Transverse colon (tissue), 4 donors: Measurements from ENCODE around the gene TIPARP.

Experiments
- EP300 ChIP-seq: sonication (generic); formaldehyde crosslinking; IDR thresholded peaks from one replicate; pipeline ENCODE4 v1.6.1; 2017; ENCODE audit warnings: antibody characterized with exemption, low read depth
- POLR2A ChIP-seq: fragments of 450-650 bp; IDR thresholded peaks from one replicate; pipeline ENCODE4 v1.6.1; 2016; ENCODE audit warnings: antibody characterized with exemption, mild to moderate bottlenecking, moderate library complexity
- POLR2AphosphoS5 ChIP-seq, 3 donors: sonication (generic); formaldehyde crosslinking; IDR thresholded peaks; one replicate each; pipeline ENCODE4 v1.6.1; 2016; ENCODE audit warnings: antibody characterized with exemption in 3 of 3
- TF ChIP-seq, protein P1 (sequence below), 5 experiments: fragments of 200-600 bp in 3 of 5; fragments of 450-650 bp in 2 of 5; sonication (generic) in 3 of 5; IDR thresholded peaks; 1 replicate in 2 of 5; 2 replicates in 3 of 5; pipeline ENCODE4 v1.5.1; 2016 to 2017; ENCODE audit warnings: antibody characterized with exemption in 5 of 5, inconsistent platforms in 3 of 5, mild to moderate bottlenecking in 2 of 5, moderate library complexity in 1 of 5

GRCh38 chr3:156685198-156685597 lies 10.8 kb downstream of the TIPARP start:
- TF ChIP-seq, protein P1, sequence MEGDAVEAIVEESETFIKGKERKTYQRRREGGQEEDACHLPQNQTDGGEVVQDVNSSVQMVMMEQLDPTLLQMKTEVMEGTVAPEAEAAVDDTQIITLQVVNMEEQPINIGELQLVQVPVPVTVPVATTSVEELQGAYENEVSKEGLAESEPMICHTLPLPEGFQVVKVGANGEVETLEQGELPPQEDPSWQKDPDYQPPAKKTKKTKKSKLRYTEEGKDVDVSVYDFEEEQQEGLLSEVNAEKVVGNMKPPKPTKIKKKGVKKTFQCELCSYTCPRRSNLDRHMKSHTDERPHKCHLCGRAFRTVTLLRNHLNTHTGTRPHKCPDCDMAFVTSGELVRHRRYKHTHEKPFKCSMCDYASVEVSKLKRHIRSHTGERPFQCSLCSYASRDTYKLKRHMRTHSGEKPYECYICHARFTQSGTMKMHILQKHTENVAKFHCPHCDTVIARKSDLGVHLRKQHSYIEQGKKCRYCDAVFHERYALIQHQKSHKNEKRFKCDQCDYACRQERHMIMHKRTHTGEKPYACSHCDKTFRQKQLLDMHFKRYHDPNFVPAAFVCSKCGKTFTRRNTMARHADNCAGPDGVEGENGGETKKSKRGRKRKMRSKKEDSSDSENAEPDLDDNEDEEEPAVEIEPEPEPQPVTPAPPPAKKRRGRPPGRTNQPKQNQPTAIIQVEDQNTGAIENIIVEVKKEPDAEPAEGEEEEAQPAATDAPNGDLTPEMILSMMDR (IDR thresholded peaks at IDR 0.05) = no peak
- TF ChIP-seq EP300 (no peak), POLR2A (no peak), POLR2AphosphoS5 (IDR thresholded peaks at IDR 0.05) (no peak)
